Naive thymus-derived CD4-positive, alpha-beta T cell (primary cell): Measurements from ENCODE around the gene FAM168A. TPM values are rescaled to one million over a fixed set of nuclear protein-coding genes. Genes with fewer than 3 reads are reported as not detected.

Experiments
- ATAC-seq: fragments of 150-1000 bp; cut with Tn5 transposase; 2 replicates; pipeline ENCODE4 v1.10.0; 2021; ENCODE audit warnings: mild to moderate bottlenecking, moderate library complexity
- CTCF ChIA-PET: fragments of 350-600 bp; sonication (Branson Sonifier 250); formaldehyde crosslinking; loops from one replicate; lab custom pipeline; 2021; ENCODE audit warnings: antibody characterized with exemption; lab: Charles Lee
- POLR2A ChIA-PET: fragments of 350-600 bp; sonication (Branson Sonifier 250); formaldehyde crosslinking; loops from one replicate; lab custom pipeline; 2021; ENCODE audit warnings: antibody characterized with exemption, inconsistent platforms; lab: Charles Lee
- DNase-seq, 9 donors: peaks; one replicate each; pipeline versions ENCODE4 v3.0.0 to v3.0.0-alpha.2; 2020 to 2022; ENCODE audit warnings: mixed read lengths in 1 of 9
- H3K27ac ChIP-seq: one replicate; pipeline ENCODE4 v1.7.0; 2013; ENCODE audit warnings: mild to moderate bottlenecking, low read depth, low read length, moderate library complexity
- H3K27me3 ChIP-seq, 2 donors: one replicate each; pipeline ENCODE4 v1.7.0; 2013; ENCODE audit warnings: low read length in 2 of 2, mild to moderate bottlenecking in 2 of 2, moderate library complexity in 2 of 2; ENCODE audit not compliant: control insufficient read depth in 2 of 2, insufficient read depth in 2 of 2
- H3K36me3 ChIP-seq, 3 experiments: 1 replicate in 2 of 3; 2 replicates in 1 of 3; pipeline ENCODE4 v1.7.0; 2013; ENCODE audit warnings: low read length in 3 of 3, mild to moderate bottlenecking in 3 of 3, moderate library complexity in 1 of 3; ENCODE audit not compliant: insufficient read depth in 3 of 3, control insufficient read depth in 2 of 3
- H3K4me1 ChIP-seq, 2 donors: one replicate each; pipeline ENCODE4 v1.7.0; 2013; ENCODE audit warnings: low read length in 2 of 2, mild to moderate bottlenecking in 2 of 2, moderate library complexity in 1 of 2; ENCODE audit not compliant: control insufficient read depth in 2 of 2, insufficient read depth in 2 of 2
- H3K4me3 ChIP-seq: 2 replicates; pipeline ENCODE4 v1.7.0; 2013; ENCODE audit warnings: mild to moderate bottlenecking, low read length
- H3K9me3 ChIP-seq, 3 experiments: 1 replicate in 2 of 3; 2 replicates in 1 of 3; pipeline ENCODE4 v1.7.0; 2013; ENCODE audit warnings: low read length in 3 of 3; ENCODE audit not compliant: control insufficient read depth in 2 of 3
- H3K27ac Mint-ChIP-seq, 9 donors: one replicate each; pipeline ENCODE4 v1.8.0; 2020 to 2022; ENCODE audit warnings: mixed read lengths in 9 of 9, mild to moderate bottlenecking in 8 of 9, moderate library complexity in 5 of 9, inconsistent platforms in 2 of 9
- H3K27me3 Mint-ChIP-seq, 5 donors: one replicate each; pipeline ENCODE4 v1.8.0; 2021 to 2022; ENCODE audit warnings: mixed read lengths in 5 of 5, mild to moderate bottlenecking in 1 of 5
- H3K36me3 Mint-ChIP-seq, 5 donors: one replicate each; pipeline ENCODE4 v1.8.0; 2020 to 2022; ENCODE audit warnings: mixed read lengths in 5 of 5, mild to moderate bottlenecking in 3 of 5, inconsistent platforms in 1 of 5
- H3K4me1 Mint-ChIP-seq, 7 donors: one replicate each; pipeline ENCODE4 v1.8.0; 2020 to 2022; ENCODE audit warnings: mixed read lengths in 7 of 7, mild to moderate bottlenecking in 3 of 7, inconsistent platforms in 1 of 7
- H3K4me3 Mint-ChIP-seq, 10 donors: one replicate each; pipeline ENCODE4 v1.8.0; 2020 to 2022; ENCODE audit warnings: mild to moderate bottlenecking in 10 of 10, mixed read lengths in 10 of 10, moderate library complexity in 6 of 10, inconsistent platforms in 2 of 10
- H3K9me3 Mint-ChIP-seq, 11 donors: one replicate each; pipeline ENCODE4 v1.8.0; 2020 to 2022; ENCODE audit warnings: mixed read lengths in 11 of 11, mild to moderate bottlenecking in 4 of 11, inconsistent platforms in 1 of 11, moderate library complexity in 1 of 11
- intact Hi-C, 2 donors: fragments of 100-400 bp; cut with micrococcal nuclease; formaldehyde crosslinking; loops; one replicate each; pipeline ENCODE4 v1.15.1; 2023
- polyA plus RNA-seq, 2 donors: library from polyadenylated mRNA; unstranded; fragments of 300-500 nt; fragmentation: Illumina TruSeq; gene quantifications; one replicate each; pipeline ENCODE4 v1.2.3, GENCODE V29; 2021
- total RNA-seq, 6 experiments: library from RNA in 5 of 6; stranded (reverse) in 5 of 6; gene quantifications; 1 replicate in 5 of 6; 2 replicates in 1 of 6; pipeline ENCODE4 v1.2.3 and lab custom pipeline; 2021 to 2026

The FAM168A gene
- total and polyA plus RNA-seq, 7 experiments from 2014 or later: 3.3 to 33.0 (median 23.1) TPM

GRCh38 chr11:73375830-73376159 is 222.1 kb downstream of the FAM168A start:
- no peaks in the 10 kb centered on the region for H3K9me3 Mint-ChIP-seq
- CTCF ChIA-PET: interaction anchor here (1.2 to 3.7 kb wide), 3 partner anchors 10 to 24 kb away, joined by 3 to 15 read pairs (median 4); no protein-coding TSS in a partner anchor
- Histone ChIP-seq H3K9me3 (no peaks in the 10 kb centered on the region), H3K4me3 (peak overlapping the region; percentile 17), H3K4me1 (peaks cover 12 to 22% of the 10 kb centered on the region in 2 donors), H3K27ac (peak overlapping the region; percentile 92), H3K27me3 (no peaks in the 10 kb centered on the region), H3K36me3 (no peaks in the 10 kb centered on the region)
- no peaks in the 10 kb centered on the region for H3K27me3 Mint-ChIP-seq
- intact Hi-C loops: loop anchor here (1.0 to 10.0 kb wide), 14 partner anchors 9 to 1117 kb away; partner anchors contain the start of genes FAM168A (in 2 of the 2), ARHGEF17 (in 1 of the 2), C2CD3 (in 1 of the 2) and FCHSD2 (in 1 of the 2)
- POLR2A ChIA-PET: interaction anchor here (1.2 kb wide), 1 partner anchor 9 kb away, joined by 4 read pairs; no protein-coding TSS in a partner anchor
- ATAC-seq (no peak), DNase-seq (no peak)
- H3K4me3 Mint-ChIP-seq: peak overlapping the region; percentile 69 to 94 (median 82)
- H3K4me1 Mint-ChIP-seq: peaks cover 27 to 44% (median 41%) of the 10 kb centered on the region in 7 donors
- H3K27ac Mint-ChIP-seq: peak overlapping the region; percentile 87 to 94 (median 92)
- peaks cover 0 to 9% (median 0%) of the 10 kb centered on the region in 5 donors for H3K36me3 Mint-ChIP-seq

GRCh38 chr11:73374151-73374550 is 223.8 kb downstream of the FAM168A start:
- H3K4me1 ChIP-seq: peaks cover 12 to 22% of the 10 kb centered on the region in 2 donors
- H3K4me3 ChIP-seq: no peak overlapping the region
- ChIA-PET POLR2A (interaction anchor here (1.1 to 2.0 kb wide), 3 partner anchors 9 to 19 kb away, joined by 3 to 6 read pairs (median 4); no protein-coding TSS in a partner anchor), CTCF (interaction anchor here (1.1 to 1.8 kb wide), 2 partner anchors 19 to 22 kb away, joined by 4 to 14 read pairs; no protein-coding TSS in a partner anchor)
- no peaks in the 10 kb centered on the region for H3K9me3 Mint-ChIP-seq
- H3K9me3 ChIP-seq: no peaks in the 10 kb centered on the region
- H3K27ac ChIP-seq: no peak overlapping the region
- peaks cover 0 to 3% (median 0%) of the 10 kb centered on the region in 5 donors for H3K36me3 Mint-ChIP-seq
- H3K27me3 Mint-ChIP-seq: no peaks in the 10 kb centered on the region
- H3K27me3 ChIP-seq: no peaks in the 10 kb centered on the region
- intact Hi-C loops: loop anchor here in 1 of 2 donors (10.0 kb wide), 1 partner anchor 391 kb away; the partner anchor contains the start of gene RAB6A
- no peak for DNase-seq
- peaks cover 19 to 36% (median 32%) of the 10 kb centered on the region in 7 donors for H3K4me1 Mint-ChIP-seq
- peak overlapping the region in 3 of 9 donors; percentile 59 to 92 (median 87) for H3K27ac Mint-ChIP-seq
- ATAC-seq: no peak
- no peaks in the 10 kb centered on the region for H3K36me3 ChIP-seq
- H3K4me3 Mint-ChIP-seq: peak overlapping the region in 2 of 10 donors; percentile 21 to 68

- no peaks in the 10 kb centered on the region for H3K9me3 Mint-ChIP-seq
- Histone ChIP-seq H3K9me3 (no peaks in the 10 kb centered on the region), H3K4me3 (no peak overlapping the region), H3K27me3 (no peaks in the 10 kb centered on the region), H3K27ac (no peak overlapping the region), H3K4me1 (peaks cover 15 to 20% of the 10 kb centered on the region in 2 donors), H3K36me3 (no peaks in the 10 kb centered on the region)
- no peak for ATAC-seq
- peaks cover 0 to 3% (median 0%) of the 10 kb centered on the region in 5 donors for H3K36me3 Mint-ChIP-seq
- CTCF ChIA-PET: interaction anchor here (1.1 to 1.6 kb wide), 2 partner anchors 20 to 21 kb away, joined by 3 to 5 read pairs; no protein-coding TSS in a partner anchor
- peaks cover 8 to 31% (median 20%) of the 10 kb centered on the region in 7 donors for H3K4me1 Mint-ChIP-seq
- H3K27ac Mint-ChIP-seq: peak overlapping the region in 4 of 9 donors; percentile 23 to 76 (median 44)
- POLR2A ChIA-PET: no interaction called here
- intact Hi-C loops: loop anchor here in 1 of 2 donors (10.0 kb wide), 1 partner anchor 392 kb away; the partner anchor contains the start of gene RAB6A
- DNase-seq: no peak
- H3K27me3 Mint-ChIP-seq: no peaks in the 10 kb centered on the region
- no peak overlapping the region for H3K4me3 Mint-ChIP-seq
Observed at GRCh38 chr11:73372375-73372993, 225.4 kb downstream of the FAM168A start.

- POLR2A ChIA-PET: interaction anchor here (1.0 to 1.4 kb wide), 3 partner anchors 8 to 12 kb away, joined by 4 to 6 read pairs (median 4); no protein-coding TSS in a partner anchor
- no peak for ATAC-seq
- H3K4me1 ChIP-seq: peaks cover 30% of the 10 kb centered on the region in 2 donors
- H3K27ac ChIP-seq: peak overlapping the region; percentile 78
- no peaks in the 10 kb centered on the region for H3K36me3 ChIP-seq
- no peaks in the 10 kb centered on the region for H3K9me3 ChIP-seq
- H3K4me1 Mint-ChIP-seq: peaks cover 15 to 39% (median 24%) of the 10 kb centered on the region in 7 donors
- CTCF ChIA-PET: interaction anchor here (8.6 kb wide), 1 partner anchor 16 kb away, joined by 81 read pairs; no protein-coding TSS in a partner anchor
- H3K4me3 ChIP-seq: no peak overlapping the region
- H3K27ac Mint-ChIP-seq: peak overlapping the region; percentile 88 to 100 (median 98)
- peaks cover 0 to 5% (median 2%) of the 10 kb centered on the region in 5 donors for H3K36me3 Mint-ChIP-seq
- no peaks in the 10 kb centered on the region for H3K27me3 ChIP-seq
- no peaks in the 10 kb centered on the region for H3K27me3 Mint-ChIP-seq
- intact Hi-C loops: loop anchor here in 1 of 2 donors (10.0 kb wide), 1 partner anchor 1143 kb away; the partner anchor contains the start of gene INPPL1
- peak overlapping the region in 5 of 10 donors; percentile 22 to 69 (median 50) for H3K4me3 Mint-ChIP-seq
- DNase-seq: no peak
- peaks cover 0 to 5% (median 0%) of the 10 kb centered on the region in 11 donors for H3K9me3 Mint-ChIP-seq
Observed at GRCh38 chr11:73367482-73368024, 230.4 kb downstream of the FAM168A start.

- intact Hi-C loops: loop anchor here (1.0 to 10.0 kb wide), 3 partner anchors 9 to 1142 kb away; partner anchors contain the start of genes RELT (in 2 of the 2), FAM168A (in 1 of the 2) and INPPL1 (in 1 of the 2)
- Mint-ChIP-seq H3K36me3 (peaks cover 0 to 5% (median 2%) of the 10 kb centered on the region in 5 donors), H3K27ac (peak overlapping the region; percentile 88 to 100 (median 98)), H3K9me3 (peaks cover 0 to 5% (median 0%) of the 10 kb centered on the region in 11 donors), H3K27me3 (no peaks in the 10 kb centered on the region), H3K4me1 (peaks cover 14 to 39% (median 24%) of the 10 kb centered on the region in 7 donors), H3K4me3 (peak overlapping the region; percentile 4 to 69 (median 47))
- CTCF ChIA-PET: interaction anchor here (0.8 to 8.6 kb wide), 2 partner anchors 15 to 18 kb away, joined by 3 to 81 read pairs; no protein-coding TSS in a partner anchor
- H3K9me3 ChIP-seq: no peaks in the 10 kb centered on the region
- no peak overlapping the region for H3K4me3 ChIP-seq
- peak overlapping the region; percentile 78 for H3K27ac ChIP-seq
- no peak for DNase-seq
- ATAC-seq: no peak
- POLR2A ChIA-PET: interaction anchor here (1.0 to 1.4 kb wide), 4 partner anchors 8 to 13 kb away, joined by 3 to 6 read pairs (median 4); no protein-coding TSS in a partner anchor
- H3K4me1 ChIP-seq: peaks cover 30% of the 10 kb centered on the region in 2 donors
- no peaks in the 10 kb centered on the region for H3K36me3 ChIP-seq
- no peaks in the 10 kb centered on the region for H3K27me3 ChIP-seq
Observed at GRCh38 chr11:73366953-73367352, 231.0 kb downstream of the FAM168A start.

- CTCF ChIA-PET: interaction anchor here (0.8 to 8.6 kb wide), 4 partner anchors 9 to 35 kb away, joined by 3 to 81 read pairs (median 4); no protein-coding TSS in a partner anchor
- Mint-ChIP-seq H3K27me3 (no peaks in the 10 kb centered on the region), H3K4me3 (peak overlapping the region; percentile 48 to 82 (median 66)), H3K4me1 (peaks cover 14 to 39% (median 20%) of the 10 kb centered on the region in 7 donors), H3K36me3 (peaks cover 0 to 5% (median 2%) of the 10 kb centered on the region in 5 donors), H3K9me3 (peaks cover 0 to 5% (median 0%) of the 10 kb centered on the region in 11 donors), H3K27ac (peak overlapping the region; percentile 88 to 100 (median 98))
- peak overlapping the region; percentile 42 for H3K4me3 ChIP-seq
- peak overlapping the region; percentile 78 for H3K27ac ChIP-seq
- H3K27me3 ChIP-seq: no peaks in the 10 kb centered on the region
- peak; percentile 87 for ATAC-seq
- DNase-seq: peak in 7 of 9 donors; percentile 49 to 79 (median 66)
- POLR2A ChIA-PET: interaction anchor here (0.7 to 1.4 kb wide), 7 partner anchors 8 to 23 kb away, joined by 3 to 6 read pairs (median 4); no protein-coding TSS in a partner anchor
- intact Hi-C loops: loop anchor here (1.0 to 10.0 kb wide), 3 partner anchors 10 to 1141 kb away; partner anchors contain the start of genes RELT (in 2 of the 2), FAM168A (in 1 of the 2) and INPPL1 (in 1 of the 2)
- peaks cover 30% of the 10 kb centered on the region in 2 donors for H3K4me1 ChIP-seq
- H3K36me3 ChIP-seq: no peaks in the 10 kb centered on the region
- no peaks in the 10 kb centered on the region for H3K9me3 ChIP-seq
Observed at GRCh38 chr11:73366265-73366610, 231.7 kb downstream of the FAM168A start.
